ENCODE results near the gene EEPD1.
"Not testable (repeated sequence)": the region's sequence is repeated elsewhere in the genome, so short reads cannot be mapped to it uniquely, and the experiment has no call there.

Gene EEPD1

DNA sequence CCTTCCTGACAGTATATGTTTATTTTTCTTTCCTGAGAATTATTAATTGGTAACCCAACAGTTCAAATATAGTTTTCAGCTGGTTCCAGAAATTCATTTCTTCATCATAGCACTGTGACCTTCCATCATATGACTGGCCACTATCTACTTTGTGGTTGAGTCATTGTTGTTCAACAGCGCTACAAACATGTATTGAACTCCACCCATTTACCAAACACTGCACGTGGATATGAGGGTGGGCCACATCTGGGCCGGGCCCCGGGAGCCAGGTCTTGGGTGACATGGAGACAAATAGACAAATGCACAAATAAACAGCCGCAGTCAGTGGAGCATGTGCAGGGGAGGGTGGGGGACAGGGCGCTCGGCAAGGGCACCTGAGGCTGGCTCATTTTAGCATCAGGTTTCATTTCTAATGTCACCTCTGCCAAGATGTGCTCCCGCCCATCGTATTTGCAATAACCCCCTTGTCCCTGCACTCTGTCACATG, 24.0 kb upstream of the EEPD1 start:
- no peak for FAIRE-seq

DNA sequence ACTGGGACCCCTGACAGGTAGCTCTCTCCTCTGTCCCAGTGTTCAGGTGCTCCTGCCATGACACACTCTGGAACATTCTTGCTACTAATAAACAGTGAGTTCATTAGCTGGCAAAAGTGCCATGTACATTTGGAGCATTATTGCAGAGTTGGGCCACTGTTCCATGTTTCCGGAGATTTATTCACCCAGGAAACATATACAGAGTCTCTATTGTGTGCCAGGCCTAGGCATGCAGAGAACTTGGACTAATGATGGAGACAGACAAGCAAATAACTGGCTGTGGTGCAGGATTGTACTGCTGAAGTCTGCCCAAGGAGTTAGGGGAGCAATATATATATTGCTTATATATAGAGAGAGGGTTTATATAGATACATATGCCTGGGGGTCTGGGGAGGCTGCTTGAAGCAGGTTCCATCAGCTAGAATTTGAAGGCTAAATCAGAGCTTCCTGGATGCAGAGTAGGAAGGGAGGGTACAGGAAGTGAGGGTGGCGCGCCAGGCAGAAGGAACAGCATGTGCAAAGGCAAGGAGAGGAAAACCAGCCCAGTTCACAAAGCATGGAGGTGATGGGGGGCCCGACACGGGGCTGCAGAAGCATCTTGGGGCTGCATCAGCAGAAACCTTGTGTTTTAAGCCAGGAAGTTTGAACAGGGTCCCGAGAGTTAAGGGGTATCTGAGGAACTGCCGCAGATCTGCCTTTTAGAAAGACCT, 22.7 kb upstream of the EEPD1 start:
- FAIRE-seq, result no peak

GRCh38 chr7:36131026-36131425, 22.0 kb upstream of the EEPD1 start:
- no peak for FAIRE-seq

DNA sequence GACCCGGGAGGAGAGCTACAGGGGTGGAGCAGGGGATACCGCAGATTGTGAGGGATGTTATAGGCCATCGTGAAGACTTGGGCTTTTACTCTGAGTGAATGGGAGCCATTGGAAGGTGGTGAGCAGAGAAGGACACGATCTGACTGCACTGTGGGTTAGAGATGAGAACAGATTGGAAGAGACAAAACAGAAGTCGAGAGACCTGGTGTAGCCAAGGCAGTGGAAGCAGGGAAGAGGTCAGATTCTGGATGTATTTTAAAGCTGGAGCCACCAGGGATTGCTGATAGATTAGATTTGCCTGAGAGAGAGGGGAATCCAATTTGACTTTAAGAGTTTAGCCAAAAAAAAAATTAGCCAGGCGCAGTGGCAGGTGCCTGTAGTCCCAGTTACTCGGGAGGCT, 21.6 kb upstream of the EEPD1 start:
- FAIRE-seq, result no peak

GRCh38 chr7:36132012-36132411, 21.0 kb upstream of the EEPD1 start:
- FAIRE-seq, result no peak

DNA sequence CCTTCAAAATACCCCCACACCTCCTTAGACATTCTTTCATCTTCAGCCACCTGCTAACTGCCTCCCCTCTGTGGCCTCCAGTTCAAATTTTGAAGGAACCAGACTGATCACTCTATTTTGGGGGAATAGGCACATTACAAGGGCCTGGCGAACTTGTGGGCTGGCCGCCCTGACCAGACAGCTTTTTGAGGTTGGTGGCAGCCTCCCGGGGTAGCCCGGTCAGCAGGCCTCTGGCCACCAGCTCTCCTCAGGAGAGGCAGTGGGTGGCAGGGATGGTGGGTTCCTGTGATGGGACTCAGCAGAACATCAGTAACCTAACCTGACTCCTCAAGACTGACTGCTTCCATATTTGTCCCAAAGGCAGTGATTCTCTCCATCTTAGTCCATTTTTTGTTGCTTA, 17.4 kb upstream of the EEPD1 start:
- FAIRE-seq, result no peak

DNA sequence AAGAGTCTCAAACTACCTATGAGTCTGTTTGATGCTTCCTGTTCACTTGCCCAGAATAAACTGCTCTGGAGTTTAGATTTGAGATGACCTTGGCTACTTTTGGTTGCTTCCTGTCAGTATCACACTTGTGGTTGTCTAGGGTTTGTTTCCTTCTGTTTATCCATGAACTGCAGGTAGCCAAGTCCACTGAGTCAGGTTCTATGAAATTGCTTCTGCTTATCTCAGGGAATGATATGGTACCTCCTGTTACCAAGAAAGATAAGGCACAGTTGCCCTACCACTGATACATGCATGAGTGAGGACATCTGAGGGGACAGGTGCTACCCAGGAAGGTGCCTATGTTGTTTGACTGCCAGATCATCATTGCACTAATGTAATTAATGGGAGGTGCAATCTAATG, 15.8 kb upstream of the EEPD1 start:
- FAIRE-seq, result no peak

- FAIRE-seq, result no peak
Measured at GRCh38 chr7:36137754-36138153, 15.3 kb upstream of the EEPD1 start.

DNA sequence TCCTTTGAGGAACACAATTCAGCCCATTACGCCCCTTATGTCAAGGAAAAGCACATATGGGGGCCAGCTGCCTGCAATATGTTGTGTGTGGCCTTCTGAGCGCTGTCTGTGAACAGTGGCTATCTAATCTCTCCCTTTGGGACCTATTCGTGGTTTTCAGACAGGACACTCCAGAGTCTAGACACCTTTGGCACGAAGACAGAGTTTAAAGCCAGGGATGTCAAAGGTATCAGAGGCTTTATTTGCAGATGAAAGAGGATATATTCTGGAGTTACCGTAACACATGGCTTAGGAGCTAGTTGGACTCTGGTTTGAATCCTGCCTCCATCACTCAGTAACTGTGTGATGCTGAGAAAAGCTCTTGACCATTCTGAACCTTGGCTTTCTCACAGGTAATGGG, 14.8 kb upstream of the EEPD1 start:
- no peak for FAIRE-seq

DNA sequence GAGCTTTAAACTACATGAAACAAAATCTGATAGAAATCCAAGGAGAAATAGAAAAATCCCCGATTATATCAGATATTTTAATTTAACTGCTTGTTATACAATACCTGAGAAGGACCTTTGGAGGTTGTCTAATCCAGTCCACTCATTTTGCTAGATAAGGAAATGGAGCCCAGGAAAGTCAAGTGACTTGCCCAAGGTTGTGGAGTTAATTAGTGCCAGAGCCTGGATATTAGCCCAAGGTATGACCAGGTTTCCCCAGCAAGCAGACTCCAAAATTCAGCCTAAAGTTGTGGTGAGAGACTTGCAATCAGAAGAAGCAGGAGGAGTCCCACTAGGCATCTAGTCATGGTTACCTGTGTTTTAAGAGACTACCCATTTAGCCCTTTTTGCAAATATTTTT, 11.7 kb upstream of the EEPD1 start:
- FAIRE-seq, result no peak

- no peak for FAIRE-seq
Measured at GRCh38 chr7:36141850-36142249, 11.2 kb upstream of the EEPD1 start.

- FAIRE-seq, result no peak
Measured at GRCh38 chr7:36144189-36144588, 8.9 kb upstream of the EEPD1 start.

- FAIRE-seq, result no peak
Measured at GRCh38 chr7:36145686-36146085, 7.4 kb upstream of the EEPD1 start.

GRCh38 chr7:36147361-36147760, 5.7 kb upstream of the EEPD1 start:
- no peak for FAIRE-seq

GRCh38 chr7:36148422-36149065, 4.5 kb upstream of the EEPD1 start:
- FAIRE-seq, result no peak

DNA sequence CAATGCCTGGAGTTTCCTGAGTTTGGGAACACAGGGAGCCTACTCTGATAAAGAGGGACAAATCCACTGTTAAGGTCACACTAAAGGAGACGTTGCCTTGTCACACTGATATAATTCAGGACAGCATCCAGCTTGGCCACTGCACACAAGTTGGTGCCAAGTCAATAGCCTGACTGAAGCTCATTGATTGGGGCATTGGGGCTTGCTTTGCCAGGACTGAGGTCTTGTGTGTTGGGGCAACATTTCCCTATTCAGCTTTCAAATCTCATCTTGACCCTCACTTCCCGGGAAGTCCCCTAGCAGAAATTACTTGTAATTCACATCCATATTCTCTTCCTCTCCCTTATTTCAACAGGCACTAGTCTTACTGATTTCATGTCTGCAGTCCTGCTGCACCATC, 3.8 kb upstream of the EEPD1 start:
- not testable (repeated sequence) for FAIRE-seq

DNA sequence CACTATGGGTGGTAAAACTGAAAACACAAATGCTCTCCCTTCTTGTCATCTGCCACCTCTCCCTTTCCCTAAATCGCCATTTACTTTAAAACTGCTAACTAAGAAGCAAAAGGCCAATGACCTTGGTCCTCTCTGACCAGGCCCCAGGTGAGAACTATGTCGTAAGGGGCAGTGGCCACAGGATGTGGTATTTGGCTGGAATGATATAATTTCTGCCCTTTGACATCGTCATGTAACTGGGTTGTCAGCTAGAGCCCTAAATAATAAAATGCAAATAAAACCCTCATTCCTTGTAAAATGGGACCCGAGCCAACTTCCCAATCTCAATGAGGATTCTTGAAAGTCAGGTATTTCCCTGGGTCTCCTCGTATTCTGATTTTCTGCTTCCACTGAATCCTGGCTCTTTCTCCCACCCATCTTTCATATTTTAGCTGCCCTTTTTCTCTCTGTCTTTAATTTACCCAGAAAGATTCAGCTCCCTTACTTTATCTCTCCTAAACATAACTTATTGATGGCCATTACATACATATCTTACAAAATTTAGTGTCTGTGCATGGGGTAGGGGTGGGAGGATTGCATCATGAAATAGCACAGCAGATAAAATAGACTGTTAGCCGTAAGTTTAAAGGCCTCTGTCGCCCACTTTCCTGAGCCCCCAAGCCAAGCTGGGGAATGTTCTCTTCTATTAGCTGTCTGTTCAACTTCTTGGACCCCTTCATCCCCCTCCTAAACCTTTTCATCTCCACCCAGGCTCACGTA, 3.2 kb upstream of the EEPD1 start:
- no peak for FAIRE-seq

GRCh38 chr7:36151921-36152755, 916 bp upstream of the EEPD1 start:
- FAIRE-seq, result no peak

- no peak for FAIRE-seq
Measured at GRCh38 chr7:36153571-36154097, 580 bp downstream of the EEPD1 start.

DNA sequence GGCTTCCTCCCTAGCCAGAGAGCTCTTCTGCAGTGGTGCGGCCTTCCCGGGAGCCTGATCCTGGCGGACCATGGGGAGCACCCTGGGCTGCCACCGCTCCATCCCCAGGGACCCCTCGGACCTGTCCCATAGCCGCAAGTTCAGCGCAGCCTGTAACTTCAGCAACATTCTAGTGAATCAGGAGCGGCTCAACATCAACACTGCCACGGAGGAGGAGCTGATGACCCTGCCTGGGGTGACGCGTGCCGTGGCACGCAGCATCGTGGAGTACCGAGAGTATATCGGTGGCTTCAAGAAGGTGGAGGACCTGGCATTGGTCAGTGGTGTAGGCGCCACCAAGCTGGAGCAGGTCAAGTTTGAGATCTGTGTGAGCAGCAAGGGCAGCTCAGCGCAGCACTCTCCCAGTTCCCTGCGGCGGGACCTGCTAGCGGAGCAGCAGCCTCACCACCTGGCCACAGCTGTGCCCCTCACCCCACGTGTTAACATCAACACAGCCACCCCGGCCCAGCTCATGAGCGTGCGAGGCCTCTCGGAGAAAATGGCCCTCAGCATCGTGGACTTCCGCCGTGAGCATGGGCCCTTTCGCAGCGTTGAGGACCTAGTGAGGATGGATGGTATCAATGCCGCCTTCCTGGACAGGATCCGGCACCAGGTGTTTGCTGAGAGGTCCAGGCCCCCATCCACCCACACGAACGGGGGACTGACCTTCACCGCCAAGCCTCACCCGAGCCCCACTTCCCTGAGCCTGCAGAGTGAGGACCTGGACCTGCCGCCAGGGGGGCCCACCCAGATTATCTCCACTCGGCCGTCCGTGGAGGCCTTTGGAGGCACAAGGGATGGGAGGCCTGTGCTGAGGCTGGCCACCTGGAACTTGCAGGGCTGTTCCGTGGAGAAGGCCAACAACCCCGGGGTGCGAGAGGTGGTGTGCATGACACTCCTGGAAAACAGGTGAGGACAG, 1.5 kb downstream of the EEPD1 start:
- no peak for FAIRE-seq

DNA sequence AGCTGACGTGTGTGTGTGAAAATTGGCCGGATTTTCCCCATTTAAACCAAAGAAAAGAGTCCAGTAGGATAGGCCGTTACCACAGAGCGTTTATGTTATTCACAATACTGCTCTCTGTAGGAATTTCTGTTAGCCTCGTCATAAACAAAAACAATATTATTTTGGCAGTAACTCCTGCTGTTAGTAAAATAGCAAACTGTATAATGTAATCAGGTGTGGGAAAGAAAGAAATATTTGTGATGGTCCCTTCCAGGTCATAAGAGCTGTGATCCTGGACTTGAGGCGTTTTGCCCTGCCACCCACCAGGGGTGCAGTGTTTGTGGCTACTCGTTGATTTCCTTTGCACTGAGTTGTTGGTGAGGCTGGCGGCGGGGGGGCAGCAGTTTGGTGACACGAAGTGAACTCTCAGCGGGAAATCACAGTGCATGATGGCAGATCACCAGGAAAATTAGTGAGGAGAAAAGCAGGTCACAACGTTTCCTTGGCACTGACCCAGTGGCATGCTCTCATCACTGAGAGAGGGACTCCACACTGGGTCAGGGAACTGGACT, 2.8 kb downstream of the EEPD1 start:
- no peak for FAIRE-seq
